GM12878 (cell line): ENCODE data around the gene CDK4. TPM values are rescaled to one million over a fixed set of nuclear protein-coding genes. Genes with fewer than 3 reads are reported as not detected.

Experiments used
- HSF1 ChIP-seq: fragments of 150-350 bp; IDR thresholded peaks from 2 replicates; pipeline ENCODE4 v1.6.1; 2014; ENCODE audit warnings: mild to moderate bottlenecking, low read depth, low read length
- KAT2A ChIP-seq: conservative IDR thresholded peaks from 2 replicates; pipeline ENCODE4 v1.6.1; 2011; ENCODE audit warnings: low read depth, low read length; ENCODE audit not compliant: control insufficient read depth
- MYC ChIP-seq: IDR thresholded peaks from 2 replicates; pipeline ENCODE4 v1.6.1; 2011; ENCODE audit warnings: mild to moderate bottlenecking, low read length, moderate library complexity, inconsistent platforms; ENCODE audit not compliant: insufficient read depth, insufficient replicate concordance, insufficient read length, severe bottlenecking
- PAX8 ChIP-seq: fragments of 450-650 bp; IDR thresholded peaks from 2 replicates; pipeline ENCODE4 v1.6.1; 2017; ENCODE audit warnings: mild to moderate bottlenecking, moderate library complexity
- TAF1 ChIP-seq: IDR thresholded peaks from 2 replicates; pipeline ENCODE4 v1.6.1; 2011; ENCODE audit warnings: mild to moderate bottlenecking, low read depth, low read length, borderline replicate concordance
- TARDBP ChIP-seq: IDR thresholded peaks from 2 replicates; pipeline ENCODE4 v1.6.1; 2016; ENCODE audit warnings: borderline replicate concordance
- WRNIP1 ChIP-seq: IDR thresholded peaks from 2 replicates; pipeline ENCODE4 v1.6.1; 2011; ENCODE audit warnings: low read depth, low read length, improper control_type of control experiment, borderline replicate concordance
- ZNF274 ChIP-seq: IDR thresholded peaks from one replicate; pipeline ENCODE4 v1.8.0; 2011; ENCODE audit not compliant: insufficient read length, insufficient read depth
- ZNF592 ChIP-seq: fragments of 450-650 bp; IDR thresholded peaks from 2 replicates; pipeline ENCODE4 v1.6.1; 2017; ENCODE audit warnings: mild to moderate bottlenecking, moderate library complexity
- polyA plus RNA-seq, 11 experiments: library from polyadenylated mRNA; depleted of rRNA in 4 of 11; unstranded in 6 of 11; stranded (reverse) in 5 of 11; fragments of >200 nt; fragmentation: Nextera tagmentation in 4 of 11; fragmentation: Illumina TruSeq in 1 of 11; extraction: Ambion mirVana in 4 of 11; extraction: Trizol in 1 of 11; gene quantifications; 1 replicate in 1 of 11; 2 replicates in 10 of 11; pipeline versions ENCODE4 v1.2.1 to v1.2.3, GENCODE V29; 2011 to 2016; ENCODE audit warnings: inconsistent platforms in 2 of 11, missing spikeins in 2 of 11, low read depth in 1 of 11
- total RNA-seq, 4 experiments: library from RNA; depleted of rRNA in 3 of 4; stranded (reverse); fragments of >200 nt in 3 of 4; fragmentation: Illumina TruSeq in 1 of 4; extraction: Trizol in 1 of 4; gene quantifications; 2 replicates each; pipeline versions ENCODE4 v1.2.1 to v1.2.3, GENCODE V29; 2013 to 2021
- TF ChIP-seq, protein P1 (sequence below): IDR thresholded peaks from 2 replicates; pipeline ENCODE4 v1.6.1; 2011; ENCODE audit warnings: low read depth, mild to moderate bottlenecking, low read length, moderate library complexity, borderline replicate concordance; ENCODE audit errors: extremely low read depth
- TF ChIP-seq, protein P2 (sequence below): fragments of 450-650 bp; formaldehyde crosslinking; IDR thresholded peaks from 2 replicates; pipeline ENCODE4 v1.4.0; 2020; ENCODE audit warnings: mild to moderate bottlenecking, moderate library complexity
- TF ChIP-seq, protein P3 (sequence below): fragments of 450-650 bp; IDR thresholded peaks from 2 replicates; pipeline ENCODE4 v1.6.1; 2016; ENCODE audit warnings: mild to moderate bottlenecking, moderate library complexity, borderline replicate concordance
- TF ChIP-seq, protein P4 (sequence below): fragments of 450-650 bp; IDR thresholded peaks from 2 replicates; pipeline ENCODE4 v1.6.1; 2014; ENCODE audit warnings: mild to moderate bottlenecking

Gene CDK4
- total and polyA plus RNA-seq, 10 of the 15 experiments (the other 5 are each of a cell fraction or from before 2014, with no cell fraction given): 26.1 to 385 (median 221) TPM

DNA sequence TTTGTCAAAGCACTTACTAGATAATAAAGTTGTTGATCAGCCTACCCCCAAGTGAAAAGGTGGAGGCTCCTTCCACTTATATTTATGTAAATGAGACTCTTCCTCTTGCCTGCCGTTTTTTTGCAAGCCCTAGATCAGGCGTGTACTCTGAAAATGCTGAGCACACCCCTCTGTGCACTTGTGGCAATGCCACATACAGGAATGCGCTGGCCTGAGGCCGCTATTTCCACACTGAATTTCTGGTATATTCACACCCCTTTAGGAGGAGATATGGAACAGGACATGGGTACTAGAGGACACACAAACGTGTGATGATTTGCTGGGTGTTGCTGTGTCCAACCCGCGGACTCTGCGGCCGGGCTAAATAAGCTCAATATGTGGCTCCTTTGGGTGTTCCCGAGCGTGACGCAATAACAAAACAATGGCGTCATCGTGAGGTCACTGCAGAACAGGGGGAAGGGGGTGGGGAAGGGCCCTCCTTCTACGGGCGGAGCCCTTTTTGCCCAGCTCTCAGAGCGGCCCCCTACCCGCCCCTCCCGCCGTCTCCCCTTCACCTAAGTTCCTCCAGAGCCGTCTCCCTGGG is 7.8 kb downstream of the CDK4 start (continued):
- TF ChIP-seq, protein P1, sequence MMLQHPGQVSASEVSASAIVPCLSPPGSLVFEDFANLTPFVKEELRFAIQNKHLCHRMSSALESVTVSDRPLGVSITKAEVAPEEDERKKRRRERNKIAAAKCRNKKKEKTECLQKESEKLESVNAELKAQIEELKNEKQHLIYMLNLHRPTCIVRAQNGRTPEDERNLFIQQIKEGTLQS: no peak
- TF ChIP-seq TARDBP: no peak
- TF ChIP-seq WRNIP1: no peak
- TF ChIP-seq, protein P2, sequence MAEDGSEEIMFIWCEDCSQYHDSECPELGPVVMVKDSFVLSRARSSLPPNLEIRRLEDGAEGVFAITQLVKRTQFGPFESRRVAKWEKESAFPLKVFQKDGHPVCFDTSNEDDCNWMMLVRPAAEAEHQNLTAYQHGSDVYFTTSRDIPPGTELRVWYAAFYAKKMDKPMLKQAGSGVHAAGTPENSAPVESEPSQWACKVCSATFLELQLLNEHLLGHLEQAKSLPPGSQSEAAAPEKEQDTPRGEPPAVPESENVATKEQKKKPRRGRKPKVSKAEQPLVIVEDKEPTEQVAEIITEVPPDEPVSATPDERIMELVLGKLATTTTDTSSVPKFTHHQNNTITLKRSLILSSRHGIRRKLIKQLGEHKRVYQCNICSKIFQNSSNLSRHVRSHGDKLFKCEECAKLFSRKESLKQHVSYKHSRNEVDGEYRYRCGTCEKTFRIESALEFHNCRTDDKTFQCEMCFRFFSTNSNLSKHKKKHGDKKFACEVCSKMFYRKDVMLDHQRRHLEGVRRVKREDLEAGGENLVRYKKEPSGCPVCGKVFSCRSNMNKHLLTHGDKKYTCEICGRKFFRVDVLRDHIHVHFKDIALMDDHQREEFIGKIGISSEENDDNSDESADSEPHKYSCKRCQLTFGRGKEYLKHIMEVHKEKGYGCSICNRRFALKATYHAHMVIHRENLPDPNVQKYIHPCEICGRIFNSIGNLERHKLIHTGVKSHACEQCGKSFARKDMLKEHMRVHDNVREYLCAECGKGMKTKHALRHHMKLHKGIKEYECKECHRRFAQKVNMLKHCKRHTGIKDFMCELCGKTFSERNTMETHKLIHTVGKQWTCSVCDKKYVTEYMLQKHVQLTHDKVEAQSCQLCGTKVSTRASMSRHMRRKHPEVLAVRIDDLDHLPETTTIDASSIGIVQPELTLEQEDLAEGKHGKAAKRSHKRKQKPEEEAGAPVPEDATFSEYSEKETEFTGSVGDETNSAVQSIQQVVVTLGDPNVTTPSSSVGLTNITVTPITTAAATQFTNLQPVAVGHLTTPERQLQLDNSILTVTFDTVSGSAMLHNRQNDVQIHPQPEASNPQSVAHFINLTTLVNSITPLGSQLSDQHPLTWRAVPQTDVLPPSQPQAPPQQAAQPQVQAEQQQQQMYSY (CRISPR knock-in tag): no peak
- TF ChIP-seq, protein P3, sequence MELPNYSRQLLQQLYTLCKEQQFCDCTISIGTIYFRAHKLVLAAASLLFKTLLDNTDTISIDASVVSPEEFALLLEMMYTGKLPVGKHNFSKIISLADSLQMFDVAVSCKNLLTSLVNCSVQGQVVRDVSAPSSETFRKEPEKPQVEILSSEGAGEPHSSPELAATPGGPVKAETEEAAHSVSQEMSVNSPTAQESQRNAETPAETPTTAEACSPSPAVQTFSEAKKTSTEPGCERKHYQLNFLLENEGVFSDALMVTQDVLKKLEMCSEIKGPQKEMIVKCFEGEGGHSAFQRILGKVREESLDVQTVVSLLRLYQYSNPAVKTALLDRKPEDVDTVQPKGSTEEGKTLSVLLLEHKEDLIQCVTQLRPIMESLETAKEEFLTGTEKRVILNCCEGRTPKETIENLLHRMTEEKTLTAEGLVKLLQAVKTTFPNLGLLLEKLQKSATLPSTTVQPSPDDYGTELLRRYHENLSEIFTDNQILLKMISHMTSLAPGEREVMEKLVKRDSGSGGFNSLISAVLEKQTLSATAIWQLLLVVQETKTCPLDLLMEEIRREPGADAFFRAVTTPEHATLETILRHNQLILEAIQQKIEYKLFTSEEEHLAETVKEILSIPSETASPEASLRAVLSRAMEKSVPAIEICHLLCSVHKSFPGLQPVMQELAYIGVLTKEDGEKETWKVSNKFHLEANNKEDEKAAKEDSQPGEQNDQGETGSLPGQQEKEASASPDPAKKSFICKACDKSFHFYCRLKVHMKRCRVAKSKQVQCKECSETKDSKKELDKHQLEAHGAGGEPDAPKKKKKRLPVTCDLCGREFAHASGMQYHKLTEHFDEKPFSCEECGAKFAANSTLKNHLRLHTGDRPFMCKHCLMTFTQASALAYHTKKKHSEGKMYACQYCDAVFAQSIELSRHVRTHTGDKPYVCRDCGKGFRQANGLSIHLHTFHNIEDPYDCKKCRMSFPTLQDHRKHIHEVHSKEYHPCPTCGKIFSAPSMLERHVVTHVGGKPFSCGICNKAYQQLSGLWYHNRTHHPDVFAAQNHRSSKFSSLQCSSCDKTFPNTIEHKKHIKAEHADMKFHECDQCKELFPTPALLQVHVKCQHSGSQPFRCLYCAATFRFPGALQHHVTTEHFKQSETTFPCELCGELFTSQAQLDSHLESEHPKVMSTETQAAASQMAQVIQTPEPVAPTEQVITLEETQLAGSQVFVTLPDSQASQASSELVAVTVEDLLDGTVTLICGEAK: peak; percentile 50
- no peak for TF ChIP-seq ZNF274
- TF ChIP-seq ZNF592: no peak; the same call in 1 of the 2 replicates
- TF ChIP-seq HSF1: no peak
- TF ChIP-seq, protein P4, sequence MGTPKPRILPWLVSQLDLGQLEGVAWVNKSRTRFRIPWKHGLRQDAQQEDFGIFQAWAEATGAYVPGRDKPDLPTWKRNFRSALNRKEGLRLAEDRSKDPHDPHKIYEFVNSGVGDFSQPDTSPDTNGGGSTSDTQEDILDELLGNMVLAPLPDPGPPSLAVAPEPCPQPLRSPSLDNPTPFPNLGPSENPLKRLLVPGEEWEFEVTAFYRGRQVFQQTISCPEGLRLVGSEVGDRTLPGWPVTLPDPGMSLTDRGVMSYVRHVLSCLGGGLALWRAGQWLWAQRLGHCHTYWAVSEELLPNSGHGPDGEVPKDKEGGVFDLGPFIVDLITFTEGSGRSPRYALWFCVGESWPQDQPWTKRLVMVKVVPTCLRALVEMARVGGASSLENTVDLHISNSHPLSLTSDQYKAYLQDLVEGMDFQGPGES: no peak
- no peak for TF ChIP-seq KAT2A
- TF ChIP-seq TAF1: no peak
- TF ChIP-seq MYC: no peak
- no peak for TF ChIP-seq PAX8
